AG09319 (cell line): ENCODE data around the gene NTN3.

Source experiments
- DNase-seq: peaks from one replicate; pipeline ENCODE4 v3.0.0-alpha.2; 2010; ENCODE audit warnings: low read depth; ENCODE audit errors: extremely low read depth
- CTCF ChIP-seq: IDR thresholded peaks from 2 replicates; pipeline ENCODE4 v1.5.1; 2011; ENCODE audit warnings: low read depth, mild to moderate bottlenecking, inconsistent platforms, low read length, moderate library complexity

The NTN3 gene

DNA sequence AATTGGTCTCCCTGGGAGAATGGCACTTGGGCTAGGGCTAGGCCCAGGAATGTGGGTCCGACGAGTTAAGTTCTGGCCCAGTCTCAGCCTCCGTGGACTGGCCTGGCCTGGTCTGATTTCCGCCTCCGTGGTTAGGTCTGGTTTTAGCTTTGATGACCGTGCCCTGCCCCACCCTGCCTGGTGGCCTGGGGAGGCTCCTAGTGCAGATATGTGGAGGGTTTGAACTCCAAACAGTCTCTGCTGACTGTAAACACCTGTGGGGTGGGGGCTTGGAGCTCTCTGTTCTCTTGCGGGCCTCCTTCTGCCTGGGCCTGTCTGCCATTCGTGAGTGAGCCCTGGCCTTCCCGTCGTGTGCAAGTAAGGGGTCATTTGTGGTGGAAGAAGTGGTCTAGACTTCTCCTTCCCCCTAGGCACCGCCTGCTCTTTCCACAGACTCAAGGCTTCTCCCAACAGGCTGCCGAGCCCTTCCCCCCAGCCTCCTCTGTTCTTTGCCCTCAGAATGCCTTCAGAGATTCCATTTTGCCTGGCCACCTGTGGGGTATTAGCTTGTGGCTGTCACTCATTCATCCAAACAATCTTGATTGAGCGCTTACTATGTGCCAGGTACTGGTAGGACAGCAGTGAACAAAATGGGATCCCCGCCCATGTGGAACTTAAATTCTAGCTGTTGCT, 44.2 kb downstream of the NTN3 start:
- TF ChIP-seq CTCF = no peak
- no peak for DNase-seq

GRCh38 chr16:2516391-2517240, 45.5 kb downstream of the NTN3 start:
- no peak for TF ChIP-seq CTCF
- no peak for DNase-seq

DNA sequence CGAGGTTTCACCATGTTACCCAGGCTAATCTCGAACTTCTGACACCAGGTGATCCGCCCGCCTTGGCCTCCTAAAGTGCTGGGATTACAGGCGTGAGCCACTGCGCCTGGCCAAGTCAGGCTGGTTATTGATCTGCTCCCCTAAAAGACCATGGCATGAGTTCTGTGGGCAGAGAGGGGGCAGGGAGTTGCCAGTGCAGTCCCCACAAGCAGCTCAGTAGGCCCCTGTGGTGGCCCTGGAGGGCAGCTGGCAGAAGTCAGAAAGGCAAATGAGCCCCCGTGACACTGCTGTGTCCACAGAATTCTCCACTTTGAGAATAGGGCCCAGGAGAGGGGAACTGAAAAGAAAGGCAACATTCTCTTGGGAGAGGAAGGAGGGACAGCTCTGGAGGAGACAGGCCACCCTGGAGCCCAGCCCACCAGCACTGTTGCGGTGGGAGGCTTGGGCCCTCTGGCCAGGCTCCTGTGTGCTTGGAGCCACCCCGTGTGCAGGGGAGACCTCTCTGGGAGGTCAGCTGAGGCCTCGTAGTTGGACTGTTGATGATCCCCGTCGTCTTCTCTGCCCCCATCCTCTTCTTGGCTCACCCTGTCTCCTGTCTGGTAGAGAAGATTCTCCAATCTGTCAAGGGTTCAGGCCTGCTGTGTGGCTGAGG, 47.0 kb downstream of the NTN3 start:
- TF ChIP-seq CTCF = no peak
- no peak for DNase-seq

DNA sequence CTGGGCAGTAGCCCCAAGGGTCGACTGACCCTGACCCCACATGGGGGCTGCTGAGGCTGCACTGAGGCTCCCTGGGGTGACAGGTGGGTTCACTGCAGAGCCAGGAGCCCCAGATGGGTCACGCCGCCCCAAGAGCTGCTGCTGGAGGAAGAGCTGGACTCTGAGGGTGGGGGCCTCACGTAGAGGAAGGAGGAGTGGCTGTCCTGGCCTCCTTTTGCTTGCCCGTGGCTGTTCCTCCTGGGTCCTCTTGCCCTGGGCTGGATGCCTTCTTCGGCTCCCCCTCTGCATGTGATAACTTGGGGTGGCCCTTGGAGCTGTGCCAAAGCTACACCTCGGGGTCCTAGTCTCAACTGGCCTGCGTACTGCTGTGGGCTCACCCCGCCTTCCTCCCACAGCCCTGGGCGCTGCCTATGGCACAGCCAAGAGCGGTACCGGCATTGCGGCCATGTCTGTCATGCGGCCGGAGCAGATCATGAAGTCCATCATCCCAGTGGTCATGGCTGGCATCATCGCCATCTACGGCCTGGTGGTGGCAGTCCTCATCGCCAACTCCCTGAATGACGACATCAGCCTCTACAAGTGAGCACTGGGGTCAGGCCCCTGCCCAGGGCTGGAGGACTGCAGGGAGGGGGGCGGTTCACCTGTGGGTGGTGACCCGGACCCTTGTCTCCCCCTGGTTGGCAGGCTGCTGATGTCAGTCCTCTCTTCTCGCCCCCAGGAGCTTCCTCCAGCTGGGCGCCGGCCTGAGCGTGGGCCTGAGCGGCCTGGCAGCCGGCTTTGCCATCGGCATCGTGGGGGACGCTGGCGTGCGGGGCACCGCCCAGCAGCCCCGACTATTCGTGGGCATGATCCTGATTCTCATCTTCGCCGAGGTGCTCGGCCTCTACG, 48.0 kb downstream of the NTN3 start:
- no peak for TF ChIP-seq CTCF
- DNase-seq = no peak

- no peak for DNase-seq
Measured at GRCh38 chr16:2519711-2520080, 48.6 kb downstream of the NTN3 start.

GRCh38 chr16:2520097-2520783, 49.1 kb downstream of the NTN3 start, which contains the start of gene AMDHD2:
Gene AMDHD2 (plus strand): TSS chr16:2520371. CDS start chr16:2520459, 88 bp downstream.
- DNase-seq = peak; percentile 70
- no peak for TF ChIP-seq CTCF

More at GRCh38 chr16:2519711-2520080, 48.6 kb downstream of the NTN3 start:
- no peak for TF ChIP-seq CTCF
